Stimulated activated memory B cell treated with anti-CD40 and anti-IgM and Interleukin-4, amounts not matched to agents 10 μg/mL and 1 μg/mL and 100 μg/mL, for 72 hours (primary cell): ENCODE results near the gene SMARCD1.
A peak's percentile ranks its signal among the peaks of the same experiment; 100 is the strongest.
"Not testable (repeated sequence)": the region's sequence is repeated elsewhere in the genome, so short reads cannot be mapped to it uniquely, and the experiment has no call there.

Experiments used
- ATAC-seq: fragments of 150-1000 bp; cut with Tn5 transposase; 2 replicates; pipeline ENCODE4 v1.10.0; 2021
- H3K27ac Mint-ChIP-seq: one replicate; pipeline ENCODE4 v1.8.0; 2022; ENCODE audit warnings: mild to moderate bottlenecking, mixed read lengths
- H3K27me3 Mint-ChIP-seq: one replicate; pipeline ENCODE4 v1.8.0; 2022; ENCODE audit warnings: mixed read lengths
- H3K36me3 Mint-ChIP-seq: one replicate; pipeline ENCODE4 v1.8.0; 2022; ENCODE audit warnings: mixed read lengths
- H3K4me1 Mint-ChIP-seq: one replicate; pipeline ENCODE4 v1.8.0; 2022; ENCODE audit warnings: mixed read lengths
- H3K4me3 Mint-ChIP-seq: one replicate; pipeline ENCODE4 v1.8.0; 2022; ENCODE audit warnings: mild to moderate bottlenecking, moderate library complexity, mixed read lengths
- H3K9me3 Mint-ChIP-seq: one replicate; pipeline ENCODE4 v1.8.0; 2022; ENCODE audit warnings: mixed read lengths

The SMARCD1 gene

DNA sequence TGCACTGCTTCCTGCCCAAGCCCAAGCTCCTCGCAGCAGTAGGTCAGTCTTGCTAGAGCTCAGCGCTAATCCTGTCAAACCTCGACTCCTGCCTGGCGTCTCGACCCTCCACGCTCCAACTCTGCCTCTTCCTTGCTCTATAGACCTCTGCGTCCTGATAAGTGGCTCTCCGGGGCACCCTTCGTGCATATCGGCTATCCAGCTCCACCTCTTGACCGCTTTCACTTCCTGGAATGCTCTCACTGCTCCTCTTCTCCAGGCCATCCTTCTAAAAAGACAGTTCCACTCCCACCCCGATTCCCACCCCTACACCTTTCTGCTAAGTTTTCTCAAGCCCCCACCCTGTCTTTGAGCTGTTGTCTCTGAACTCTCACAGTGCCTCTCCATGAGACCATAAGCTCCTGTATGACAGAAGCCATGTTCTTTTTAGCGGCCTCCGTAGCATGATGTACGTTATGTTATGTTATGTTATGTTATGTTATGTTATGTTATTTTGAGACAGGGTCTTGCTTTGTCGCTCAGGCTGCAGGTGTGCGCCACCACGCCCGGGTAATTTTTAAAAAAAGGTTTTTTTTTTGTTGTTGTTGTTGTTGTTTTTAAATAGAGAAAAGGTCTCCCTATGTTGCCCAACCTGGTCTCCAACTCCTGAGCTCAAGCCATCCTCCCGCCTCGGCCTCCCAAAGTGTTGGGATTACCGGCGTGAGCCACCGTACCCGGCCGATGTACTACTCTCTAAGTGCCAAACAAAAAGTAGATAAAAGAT lies 27.5 kb downstream of the SMARCD1 start:
- peak overlapping the region; percentile 94 for H3K4me3 Mint-ChIP-seq

GRCh38 chr12:50117057-50117622 lies 32.0 kb downstream of the SMARCD1 start:
- no peak overlapping the region for H3K4me3 Mint-ChIP-seq
- peaks cover 38% of the 10 kb centered on the region for H3K36me3 Mint-ChIP-seq
- no peaks in the 10 kb centered on the region for H3K9me3 Mint-ChIP-seq
- H3K27ac Mint-ChIP-seq: no peak overlapping the region
- no peak for ATAC-seq
- H3K4me1 Mint-ChIP-seq: peaks cover 44% of the 10 kb centered on the region
- no peaks in the 10 kb centered on the region for H3K27me3 Mint-ChIP-seq

More for the DNA sequence above, 27.5 kb downstream of the SMARCD1 start:
- Mint-ChIP-seq H3K27ac (peak overlapping the region; percentile 91), H3K9me3 (no peaks in the 10 kb centered on the region), H3K27me3 (no peaks in the 10 kb centered on the region), H3K4me1 (peaks cover 66% of the 10 kb centered on the region), H3K36me3 (peaks cover 21% of the 10 kb centered on the region)
- ATAC-seq: no peak

DNA sequence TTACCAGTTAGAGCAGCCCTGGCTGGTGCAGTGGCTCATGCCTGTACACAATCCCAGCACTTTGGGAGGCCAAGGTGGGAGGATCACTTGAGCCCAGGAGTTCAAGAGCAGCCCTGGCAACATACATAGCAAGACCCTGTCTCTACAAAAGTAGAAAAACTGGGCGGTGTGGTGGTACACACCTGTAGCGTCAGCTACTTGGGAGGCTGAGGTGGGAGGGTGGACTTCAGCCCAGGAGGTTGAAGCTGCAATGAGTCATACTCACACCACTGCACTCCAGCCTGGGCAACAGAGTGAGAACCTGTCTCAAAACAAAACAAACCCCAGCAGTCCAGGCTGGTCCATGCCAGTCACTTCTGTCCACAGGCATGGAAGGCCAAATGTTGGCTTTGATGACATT lies 34.2 kb downstream of the SMARCD1 start:
- no peaks in the 10 kb centered on the region for H3K9me3 Mint-ChIP-seq
- H3K4me3 Mint-ChIP-seq: no peak overlapping the region
- no peak overlapping the region for H3K27ac Mint-ChIP-seq
- peaks cover 50% of the 10 kb centered on the region for H3K36me3 Mint-ChIP-seq
- no peak for ATAC-seq
- no peaks in the 10 kb centered on the region for H3K27me3 Mint-ChIP-seq
- H3K4me1 Mint-ChIP-seq: peaks cover 41% of the 10 kb centered on the region

DNA sequence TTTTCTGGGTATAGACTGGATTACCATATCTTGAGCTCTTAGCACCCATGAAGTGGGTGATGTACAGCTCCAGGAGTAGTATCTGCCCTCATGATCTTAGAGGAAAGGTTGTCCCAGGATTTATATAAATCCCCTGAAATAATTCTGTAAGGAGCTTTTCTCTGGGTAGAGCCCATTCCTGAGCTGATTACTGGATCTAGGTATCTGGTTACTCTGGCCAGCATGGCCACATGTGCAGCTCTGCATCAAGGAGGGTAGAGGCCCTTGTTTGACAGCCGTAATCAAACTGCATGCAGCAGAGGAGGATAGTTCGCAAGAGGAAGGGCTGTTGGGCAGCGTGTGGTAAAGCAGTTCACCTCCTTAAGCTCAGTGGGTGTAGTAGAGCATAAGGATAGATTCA lies 35.4 kb downstream of the SMARCD1 start:
- Mint-ChIP-seq H3K4me3 (no peak overlapping the region), H3K27me3 (no peaks in the 10 kb centered on the region), H3K27ac (no peak overlapping the region), H3K36me3 (peaks cover 47% of the 10 kb centered on the region), H3K4me1 (peaks cover 45% of the 10 kb centered on the region), H3K9me3 (no peaks in the 10 kb centered on the region)
- no peak for ATAC-seq

- ATAC-seq: no peak
- H3K4me3 Mint-ChIP-seq: no peak overlapping the region
- H3K36me3 Mint-ChIP-seq: peaks cover 47% of the 10 kb centered on the region
- peaks cover 45% of the 10 kb centered on the region for H3K4me1 Mint-ChIP-seq
- no peaks in the 10 kb centered on the region for H3K9me3 Mint-ChIP-seq
- no peak overlapping the region for H3K27ac Mint-ChIP-seq
- H3K27me3 Mint-ChIP-seq: no peaks in the 10 kb centered on the region
These were observed 35.8 kb downstream of the SMARCD1 start for GRCh38 chr12:50120953-50121352.

DNA sequence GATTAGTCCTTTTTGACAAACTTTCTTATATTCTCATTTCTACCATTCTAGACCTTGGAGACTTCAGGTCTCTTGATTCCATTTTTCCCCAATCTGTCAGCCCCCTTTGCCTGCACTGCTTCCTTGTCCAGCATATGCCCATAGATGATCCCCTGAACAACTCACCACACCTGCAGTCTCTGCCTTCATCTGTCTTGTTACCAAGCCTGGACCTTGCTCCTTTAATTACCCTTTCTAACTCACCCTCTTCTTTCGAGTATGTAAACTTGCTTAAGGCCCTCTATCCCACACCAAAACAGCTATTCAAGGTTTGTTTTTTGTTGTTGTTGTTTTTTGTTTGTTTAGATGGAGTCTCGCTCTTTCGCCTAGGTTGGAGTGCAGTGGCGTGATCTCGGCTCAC lies 36.5 kb downstream of the SMARCD1 start:
- Mint-ChIP-seq H3K36me3 (peaks cover 45% of the 10 kb centered on the region), H3K9me3 (no peaks in the 10 kb centered on the region), H3K27me3 (no peaks in the 10 kb centered on the region), H3K27ac (no peak overlapping the region), H3K4me1 (peaks cover 39% of the 10 kb centered on the region), H3K4me3 (no peak overlapping the region)
- ATAC-seq: no peak

GRCh38 chr12:50123203-50123602 lies 38.1 kb downstream of the SMARCD1 start:
- no peaks in the 10 kb centered on the region for H3K9me3 Mint-ChIP-seq
- peaks cover 37% of the 10 kb centered on the region for H3K4me1 Mint-ChIP-seq
- ATAC-seq: no peak
- H3K36me3 Mint-ChIP-seq: peaks cover 60% of the 10 kb centered on the region
- H3K4me3 Mint-ChIP-seq: no peak overlapping the region
- no peaks in the 10 kb centered on the region for H3K27me3 Mint-ChIP-seq
- no peak overlapping the region for H3K27ac Mint-ChIP-seq

- Mint-ChIP-seq H3K27ac (peak overlapping the region; percentile 66), H3K4me3 (no peak overlapping the region), H3K9me3 (no peaks in the 10 kb centered on the region)
These were observed 42.4 kb downstream of the SMARCD1 start for GRCh38 chr12:50127546-50127945.

DNA sequence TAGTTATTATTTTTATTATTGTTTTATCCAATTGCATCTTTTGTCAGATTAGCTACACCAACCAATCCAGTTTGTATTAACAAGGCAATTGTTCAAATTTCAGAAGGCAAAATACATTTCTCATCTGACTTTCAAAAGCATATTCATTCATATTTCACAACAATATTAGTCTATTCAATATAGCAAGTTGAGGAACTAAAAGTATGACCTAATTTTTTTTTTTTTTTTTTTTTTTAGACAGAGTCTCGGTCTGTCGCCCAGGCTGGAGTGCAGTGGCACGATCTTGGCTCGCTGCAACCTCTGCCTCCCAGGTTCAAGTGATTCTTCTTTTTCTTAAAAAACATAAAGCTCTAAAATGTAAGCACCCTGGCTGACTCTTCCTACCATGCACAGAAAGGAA lies 44.1 kb downstream of the SMARCD1 start:
- H3K4me3 Mint-ChIP-seq: no peak overlapping the region
- H3K36me3 Mint-ChIP-seq: peaks cover 67% of the 10 kb centered on the region
- no peak for ATAC-seq
- H3K27me3 Mint-ChIP-seq: no peaks in the 10 kb centered on the region
- H3K4me1 Mint-ChIP-seq: peaks cover 36% of the 10 kb centered on the region
- no peaks in the 10 kb centered on the region for H3K9me3 Mint-ChIP-seq
- peak overlapping the region; percentile 66 for H3K27ac Mint-ChIP-seq

More at GRCh38 chr12:50127546-50127945, 42.4 kb downstream of the SMARCD1 start:
- Mint-ChIP-seq H3K36me3 (peaks cover 66% of the 10 kb centered on the region), H3K27me3 (no peaks in the 10 kb centered on the region), H3K4me1 (peaks cover 30% of the 10 kb centered on the region)
- ATAC-seq: no peak

DNA sequence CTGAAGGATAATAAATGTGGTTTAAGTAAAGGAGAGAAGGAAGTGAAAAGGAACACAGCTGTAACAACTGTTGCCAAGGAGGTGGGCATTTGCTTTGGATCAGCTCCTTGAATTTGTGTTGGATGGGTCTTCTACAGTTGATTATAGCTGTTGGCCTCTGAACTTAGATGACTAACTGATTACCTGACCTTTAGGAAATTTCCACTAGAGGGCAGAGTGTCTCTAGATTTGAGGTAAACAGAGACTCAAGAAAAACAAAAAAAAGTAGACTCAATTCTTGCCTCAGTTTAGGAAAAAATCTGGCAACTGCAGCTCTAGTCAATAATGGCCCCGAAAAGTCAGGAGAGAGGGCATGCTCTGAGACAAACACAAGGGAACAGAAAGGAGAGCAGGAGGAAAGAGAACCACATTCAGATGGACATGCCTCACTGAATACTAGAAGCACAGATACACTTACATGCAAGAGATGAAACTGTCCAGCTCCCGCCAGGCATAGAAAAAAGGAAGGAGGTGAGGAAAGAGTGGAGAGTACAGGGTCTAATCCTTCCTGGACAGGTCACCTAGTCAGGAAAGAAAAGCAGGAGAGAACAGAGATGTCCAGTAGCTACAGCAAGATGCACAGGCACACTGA lies 47.5 kb downstream of the SMARCD1 start:
- Mint-ChIP-seq H3K27ac (no peak overlapping the region), H3K4me3 (no peak overlapping the region)

DNA sequence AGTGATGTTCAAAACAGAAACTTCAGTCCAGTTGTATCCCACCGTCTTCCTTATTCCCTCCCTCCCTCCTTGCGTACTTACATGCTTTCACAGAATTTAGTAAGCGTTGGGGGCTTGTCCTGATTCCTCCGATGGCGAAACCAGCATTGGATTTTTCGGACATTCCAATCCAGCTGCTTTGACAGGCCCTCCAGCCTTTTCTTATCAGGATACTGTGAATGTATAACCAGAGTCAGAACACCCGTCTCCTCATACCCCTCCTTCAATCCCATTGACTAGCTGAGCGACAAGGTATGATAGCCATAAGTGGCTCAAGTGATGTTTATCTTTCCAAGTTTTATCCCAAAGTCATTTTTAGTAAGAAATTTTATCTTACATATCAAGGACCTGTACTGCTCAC lies 57.9 kb downstream of the SMARCD1 start:
- Mint-ChIP-seq H3K9me3 (no peaks in the 10 kb centered on the region), H3K4me3 (no peak overlapping the region), H3K27me3 (no peaks in the 10 kb centered on the region), H3K4me1 (no peaks in the 10 kb centered on the region), H3K27ac (no peak overlapping the region), H3K36me3 (peaks cover 34% of the 10 kb centered on the region)
- no peak for ATAC-seq

More for the DNA sequence above, 47.5 kb downstream of the SMARCD1 start:
- H3K4me1 Mint-ChIP-seq: peaks cover 18% of the 10 kb centered on the region
- ATAC-seq: no peak
- no peaks in the 10 kb centered on the region for H3K9me3 Mint-ChIP-seq
- H3K27me3 Mint-ChIP-seq: no peaks in the 10 kb centered on the region
- H3K36me3 Mint-ChIP-seq: peaks cover 68% of the 10 kb centered on the region

- Mint-ChIP-seq H3K27ac (no peak overlapping the region), H3K4me1 (peaks cover 4% of the 10 kb centered on the region), H3K4me3 (no peak overlapping the region), H3K9me3 (no peaks in the 10 kb centered on the region), H3K27me3 (no peaks in the 10 kb centered on the region), H3K36me3 (peaks cover 27% of the 10 kb centered on the region)
- no peak for ATAC-seq
These were observed 60.3 kb downstream of the SMARCD1 start for GRCh38 chr12:50145439-50145838.

DNA sequence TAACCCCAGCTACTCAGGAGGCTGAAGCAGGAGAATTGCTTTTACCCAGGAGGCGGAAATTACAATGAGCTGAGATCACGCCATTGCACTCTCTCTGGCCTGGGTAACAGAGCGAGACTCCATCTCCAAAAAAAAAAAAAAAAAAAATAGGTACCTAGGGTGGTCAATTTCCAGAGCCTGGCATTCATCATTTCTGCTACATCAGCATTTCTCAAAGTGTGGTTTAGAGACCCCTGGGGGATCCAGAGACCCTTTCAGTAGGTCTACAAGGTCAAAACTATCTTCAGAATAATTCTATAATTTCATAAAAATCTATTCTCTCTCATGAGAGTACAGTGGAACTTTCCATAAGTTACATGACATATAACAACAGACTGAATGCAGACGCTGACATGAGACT lies 62.1 kb downstream of the SMARCD1 start:
- Mint-ChIP-seq H3K36me3 (peaks cover 10% of the 10 kb centered on the region), H3K9me3 (no peaks in the 10 kb centered on the region), H3K4me1 (peaks cover 15% of the 10 kb centered on the region), H3K27ac (no peak overlapping the region), H3K27me3 (no peaks in the 10 kb centered on the region), H3K4me3 (no peak overlapping the region)
- ATAC-seq: no peak

DNA sequence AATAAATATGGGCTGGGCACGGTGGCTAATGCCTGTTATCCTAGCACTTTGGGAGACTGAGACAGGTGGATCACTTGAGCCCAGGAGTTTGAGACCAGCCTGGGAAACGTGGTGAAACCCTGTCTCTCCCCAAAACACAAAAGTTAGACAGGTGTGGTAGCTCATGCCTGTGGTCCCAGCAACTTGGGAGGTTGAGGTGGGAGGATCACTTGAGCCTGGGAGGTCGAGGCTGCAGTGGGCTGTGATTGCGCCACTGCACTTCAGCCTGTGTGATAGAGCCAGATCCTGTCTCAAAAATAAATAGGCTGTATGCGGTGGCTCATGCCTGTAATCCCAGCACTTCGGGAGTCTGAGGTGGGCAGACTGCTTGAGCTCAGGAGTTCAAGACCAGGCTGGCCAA lies 62.9 kb downstream of the SMARCD1 start:
- not testable (repeated sequence) for H3K9me3 Mint-ChIP-seq, H3K27ac Mint-ChIP-seq, H3K27me3 Mint-ChIP-seq, H3K36me3 Mint-ChIP-seq, H3K4me3 Mint-ChIP-seq, ATAC-seq
- peaks cover 15% of the 10 kb centered on the region for H3K4me1 Mint-ChIP-seq

DNA sequence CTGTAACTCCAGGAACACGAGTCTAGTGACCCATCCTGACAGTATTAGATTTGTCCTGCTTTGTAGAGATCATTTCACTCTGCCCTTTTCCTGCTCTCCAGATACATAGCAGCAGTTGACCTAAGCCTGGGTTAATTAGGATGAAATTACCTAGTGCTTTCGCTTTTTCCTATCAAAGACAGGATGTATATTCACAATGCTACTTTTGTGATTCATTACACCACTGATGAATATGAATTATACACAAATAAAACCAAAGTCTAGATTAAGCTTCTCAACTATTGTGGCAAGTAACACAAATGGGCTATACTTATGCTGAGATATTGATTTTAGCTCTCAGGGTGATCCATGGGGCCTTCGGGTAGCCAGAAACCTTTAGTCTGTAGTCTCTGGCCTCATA lies 64.2 kb downstream of the SMARCD1 start:
- no peak for ATAC-seq
- no peak overlapping the region for H3K4me3 Mint-ChIP-seq
- H3K27ac Mint-ChIP-seq: no peak overlapping the region
- H3K4me1 Mint-ChIP-seq: peaks cover 15% of the 10 kb centered on the region
- H3K36me3 Mint-ChIP-seq: no peaks in the 10 kb centered on the region
- no peaks in the 10 kb centered on the region for H3K9me3 Mint-ChIP-seq
- no peaks in the 10 kb centered on the region for H3K27me3 Mint-ChIP-seq
